ENCODE measurements around the gene TRIM50. TPM values are rescaled to one million over a fixed set of nuclear protein-coding genes. Genes with fewer than 3 reads are reported as not detected.
A peak's percentile ranks its signal among the peaks of the same experiment; 100 is the strongest.

The TRIM50 gene
- total and polyA plus RNA-seq, 9 of the 15 experiments (the other 6 are each of a cell fraction or from before 2014, with no cell fraction given), result not detected

GRCh38 chr7:73376671-73377412 is 49.0 kb upstream of the TRIM50 start:
- ChIA-PET CTCF (ENCODE audit: low intra/inter-chr PET ratio) (no interaction called here), POLR2A (no interaction called here)
- Histone ChIP-seq H3K9me1 (ENCODE audit: control insufficient read depth, insufficient read depth, low read length) (no peaks in the 10 kb centered on the region), H3K9ac (ENCODE audit: insufficient read depth in 1 of 2, low read depth in 2 of 2, low read length in 2 of 2) (no peak overlapping the region), H3K9me3 (replicated peaks; ENCODE audit: control insufficient read depth, insufficient read depth, low read depth, low read length) (no peaks in the 10 kb centered on the region; the same call in 1 of the 2 replicates), H3K27me3 (ENCODE audit: control insufficient read depth in 2 of 2, insufficient read depth in 2 of 2, low read length in 2 of 2) (peaks cover 8 to 38% of the 10 kb centered on the region in 2 experiments; a peak in 4 of 5 replicates), H2AFZ (ENCODE audit: low read depth, low read length) (no peak overlapping the region), H3K27ac (ENCODE audit: extremely low read depth, low read depth, low read length) (no peak overlapping the region), H3K4me2 (ENCODE audit: insufficient read depth, low read length) (no peak overlapping the region), H3K36me3 (ENCODE audit: control insufficient read depth, insufficient read depth, low read length) (no peaks in the 10 kb centered on the region), H3K4me1 (replicated peaks in 1 of 2; ENCODE audit: control insufficient read depth in 2 of 2, insufficient read depth in 2 of 2, low read length in 2 of 2) (no peaks in the 10 kb centered on the region), H3K4me3 (no peak overlapping the region), H3K79me2 (ENCODE audit: control insufficient read depth, insufficient read depth, low read length) (no peaks in the 10 kb centered on the region), H4K20me1 (replicated peaks; ENCODE audit: control insufficient read depth, insufficient read depth, low read length) (no peaks in the 10 kb centered on the region)
- 18% methylated on average over 20 of the region's 20 CpGs for WGBS (ENCODE audit: insufficient coverage, low coverage, missing lambda C conversion rate)
- FAIRE-seq, result no peak
- ATAC-seq, result no peak
- DNase-seq (ENCODE audit: extremely low read depth in 1 of 4, low spot score in 3 of 4), result peak in 1 of 4 experiments; percentile 8
- in situ Hi-C loops (cut with MboI), result no loop called here
- intact Hi-C loops (cut with micrococcal nuclease), result no loop called here
- no TSS peak for BruUV-seq (replicated peaks)
- no peak for TF ChIP-seq BRCA1 (IDR thresholded peaks at IDR 0.05)
- TF ChIP-seq BRCA1 (CRISPR knock-in tag; IDR thresholded peaks at IDR 0.05), result no peak
- no peak for TF ChIP-seq ZNF224 (CRISPR knock-in tag; IDR thresholded peaks at IDR 0.05)
- no peak for TF ChIP-seq JUN (IDR thresholded peaks at IDR 0.05; ENCODE audit: borderline replicate concordance, low read depth, low read length)
- TF ChIP-seq JUN (CRISPR knock-in tag; IDR thresholded peaks at IDR 0.05; ENCODE audit: borderline replicate concordance), result no peak
- TF ChIP-seq HSF4 (CRISPR knock-in tag; IDR thresholded peaks at IDR 0.05; ENCODE audit: borderline replicate concordance), result no peak
- TF ChIP-seq ZMIZ1 (IDR thresholded peaks at IDR 0.05; ENCODE audit: low read depth in 2 of 2, low read length in 2 of 2), result no peak
- no peak for TF ChIP-seq ELK3 (CRISPR knock-in tag; IDR thresholded peaks at IDR 0.05)
